Stimulated activated CD8-positive, alpha-beta memory T cell treated with anti-CD3 and anti-CD28 coated beads, Interleukin-7, amount 100 ng/mL, for 1 hour (primary cell): ENCODE data around the gene NUF2.
"Not testable (repeated sequence)": the region's sequence is repeated elsewhere in the genome, so short reads cannot be mapped to it uniquely, and the experiment has no call there.

Experiments used
- DNase-seq, 2 donors: peaks; one replicate each; pipeline ENCODE4 v3.0.0-alpha.2; 2020; ENCODE audit warnings: low read depth in 2 of 2

Gene NUF2

DNA sequence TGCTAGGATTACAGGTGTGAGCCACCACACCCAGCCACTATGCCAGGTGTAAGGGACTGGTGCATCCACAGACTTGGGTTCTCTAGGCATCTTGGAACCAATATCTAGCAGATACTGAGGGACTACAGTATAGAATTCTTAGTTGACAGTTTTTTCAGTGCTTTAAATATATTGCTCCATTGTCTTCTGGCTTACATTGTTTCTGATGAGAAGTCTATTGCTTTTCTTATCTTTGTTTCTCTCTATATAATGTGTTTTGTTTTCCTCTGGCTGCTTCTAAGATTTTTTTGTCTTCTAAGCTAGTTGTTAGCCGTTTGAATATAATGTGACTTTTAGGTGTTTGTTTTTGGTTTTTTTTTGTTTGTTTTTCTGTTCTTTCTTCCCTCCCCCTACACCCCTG lies 13.5 kb downstream of the NUF2 start:
- DNase-seq = no peak

DNA sequence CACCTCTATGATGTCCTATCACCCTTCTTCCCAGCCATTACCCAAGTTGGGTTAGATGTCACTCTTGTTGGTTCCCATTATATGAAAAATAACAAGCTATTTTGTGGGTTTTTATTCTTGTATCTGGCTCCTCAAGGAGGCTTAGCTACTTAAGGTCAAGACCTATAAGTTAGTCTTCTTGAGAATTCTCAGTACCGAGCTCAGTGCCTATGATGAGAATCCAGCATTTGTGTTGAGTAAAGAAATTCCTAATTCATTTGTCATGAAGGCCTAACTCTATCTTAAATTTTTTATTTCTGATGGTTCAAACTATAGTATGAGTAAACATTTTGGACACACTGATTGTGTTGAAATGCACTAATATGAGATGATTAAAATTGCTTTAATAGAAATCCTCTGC lies 15.9 kb downstream of the NUF2 start:
- no peak for DNase-seq

DNA sequence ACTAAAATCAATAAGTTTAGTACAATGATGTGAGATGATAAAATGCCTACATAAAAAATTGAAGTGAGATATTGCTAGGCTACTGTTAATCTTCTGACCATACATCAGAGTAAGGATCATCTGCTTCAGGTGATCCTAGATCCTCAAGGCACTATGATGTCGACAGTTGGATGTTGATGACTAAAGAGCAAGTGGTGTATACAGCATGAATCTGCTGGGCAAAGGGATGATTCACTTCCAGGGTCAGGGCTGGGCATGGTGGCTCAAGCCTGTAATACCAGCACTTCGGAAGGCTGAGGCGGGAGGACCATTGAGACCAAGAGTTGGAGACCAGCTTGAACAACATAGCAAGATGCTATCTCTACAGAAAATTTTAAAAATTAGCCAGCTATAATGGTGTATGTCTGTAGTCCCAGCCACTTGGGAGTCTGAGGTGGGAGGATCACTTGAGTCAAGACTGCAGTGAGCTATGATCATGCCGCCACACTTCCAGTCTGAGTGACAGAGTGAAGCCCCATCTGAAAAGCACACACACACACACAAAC lies 24.6 kb downstream of the NUF2 start:
- DNase-seq = no peak

DNA sequence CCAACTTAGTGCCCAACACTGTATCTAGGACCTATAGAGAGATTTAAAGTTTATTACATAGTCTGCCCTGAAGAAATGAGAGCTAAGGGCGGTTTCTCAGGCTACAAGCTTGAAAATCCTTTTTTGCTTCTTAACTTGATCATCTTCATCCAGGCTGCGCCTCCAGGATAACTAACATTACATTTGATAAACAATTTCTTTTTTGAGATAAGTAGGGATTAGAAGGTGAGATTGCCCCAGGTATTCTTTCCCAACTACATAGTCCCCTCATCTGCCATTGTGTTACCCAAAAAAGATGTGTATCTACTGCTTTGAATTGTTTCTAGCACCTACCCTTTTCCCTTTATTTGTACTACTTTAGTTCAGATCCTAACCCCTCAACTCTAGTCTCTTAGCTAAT lies 25.4 kb downstream of the NUF2 start:
- no peak for DNase-seq

DNA sequence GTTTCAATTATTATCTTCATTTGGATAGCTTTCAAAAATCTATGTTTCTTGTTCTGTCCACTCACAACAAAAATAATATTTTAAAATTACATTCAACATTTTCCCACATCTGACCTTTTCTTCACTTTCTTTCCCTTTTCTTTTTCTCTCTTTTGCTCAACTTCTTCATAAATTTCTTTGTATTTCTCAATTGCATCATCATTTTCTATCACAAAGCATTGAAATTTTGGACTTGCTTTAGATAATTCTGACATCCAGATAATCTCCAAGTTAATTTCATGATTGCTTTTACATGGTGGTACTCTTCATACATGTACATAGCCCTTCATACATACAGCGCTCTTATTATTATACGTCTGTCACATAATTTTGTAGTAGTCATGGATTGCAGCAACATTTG lies 30.2 kb downstream of the NUF2 start:
- no peak for DNase-seq

DNA sequence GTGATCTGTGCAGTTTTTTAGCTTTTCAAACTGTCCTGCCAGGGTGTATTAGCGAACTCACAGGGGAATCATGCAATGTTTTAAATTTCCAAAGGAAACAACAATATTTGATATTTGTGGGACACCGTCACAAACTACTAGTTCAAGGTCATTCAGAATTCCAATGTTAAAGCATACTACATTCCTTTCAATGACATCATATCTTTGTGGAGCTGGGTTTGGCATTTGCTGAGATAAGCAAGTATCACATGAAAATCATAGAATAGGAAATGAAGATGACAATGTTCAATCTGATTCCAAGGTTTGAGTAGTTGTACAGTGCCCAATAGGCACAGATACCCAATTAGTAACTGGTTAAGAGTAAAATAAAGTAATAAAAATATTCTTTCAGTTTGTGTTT lies 35.6 kb downstream of the NUF2 start:
- DNase-seq = no peak

DNA sequence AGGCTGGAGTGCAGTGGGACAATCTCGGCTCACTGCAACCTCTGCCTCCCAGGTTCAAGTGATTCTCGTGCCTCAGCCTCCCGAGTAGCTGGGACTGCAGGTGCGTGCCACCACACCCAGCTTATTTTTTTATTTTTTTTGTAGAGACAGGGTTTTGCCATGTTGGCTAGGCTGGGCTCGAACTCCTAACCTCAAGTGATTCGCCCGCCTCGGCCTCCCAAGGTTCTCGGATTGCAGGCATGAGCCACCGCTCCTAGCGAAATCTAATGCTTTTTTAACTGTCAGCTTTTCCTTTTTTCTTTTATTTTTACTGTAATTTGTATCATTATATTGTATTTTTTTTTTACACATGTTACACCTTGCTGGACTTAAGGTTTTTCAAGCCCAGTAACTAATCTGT lies 36.4 kb downstream of the NUF2 start:
- not testable (repeated sequence) for DNase-seq

DNA sequence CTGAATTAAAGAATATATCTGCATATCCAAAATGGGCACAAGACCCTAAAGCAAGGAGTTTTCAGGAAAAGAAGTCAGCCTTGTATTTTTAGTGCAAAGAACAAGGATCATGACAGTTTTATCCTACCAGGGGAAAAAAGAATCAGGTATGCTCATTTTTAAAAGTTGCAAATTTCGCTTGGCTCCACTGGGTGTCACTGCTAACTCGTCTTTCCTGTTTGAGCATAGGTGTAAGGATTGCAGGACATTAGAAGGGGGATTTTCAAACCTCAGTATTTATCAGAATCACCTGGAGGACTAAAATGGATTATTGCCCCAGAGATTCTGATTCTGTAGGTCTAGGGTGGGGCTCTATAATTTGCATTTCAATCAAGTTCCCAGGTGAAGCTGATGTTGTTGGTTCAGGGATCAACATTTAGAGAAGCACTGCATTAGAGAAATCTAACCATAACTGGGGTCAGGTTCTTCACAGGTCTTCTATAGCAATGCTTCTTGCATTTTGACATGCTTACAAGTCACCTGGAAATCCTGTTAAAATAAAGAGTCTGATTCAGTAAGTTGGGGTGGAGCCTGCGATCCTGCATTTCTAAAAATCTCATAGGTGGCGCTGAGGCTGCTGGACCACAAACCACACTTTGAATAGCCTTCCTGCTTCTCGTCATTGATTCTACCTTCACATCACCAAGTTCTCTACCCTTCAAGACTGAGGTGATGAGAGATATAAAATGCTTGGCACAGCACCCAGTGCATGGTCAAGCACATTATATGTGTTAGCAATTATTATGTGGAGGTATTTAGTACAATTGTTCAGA lies 39.6 kb downstream of the NUF2 start:
- DNase-seq = no peak

DNA sequence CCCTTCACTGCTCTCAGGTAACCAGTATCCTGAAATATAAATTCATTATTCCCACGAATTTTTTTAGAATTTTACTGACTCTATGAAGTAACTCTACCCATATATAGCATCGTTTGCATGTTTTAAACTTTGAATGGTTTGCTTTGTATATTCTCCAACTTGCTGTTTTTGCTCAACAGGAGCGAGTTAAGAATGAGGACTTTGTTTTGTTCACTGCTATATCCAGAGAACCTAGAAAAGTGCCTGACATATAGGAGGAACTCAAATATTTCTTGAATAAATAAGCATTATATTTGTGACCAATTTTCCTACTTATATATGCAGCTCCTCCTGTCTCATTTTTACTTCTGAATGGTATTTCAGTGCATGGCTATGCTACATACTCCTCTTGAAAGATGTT lies 43.4 kb downstream of the NUF2 start:
- no peak for DNase-seq

DNA sequence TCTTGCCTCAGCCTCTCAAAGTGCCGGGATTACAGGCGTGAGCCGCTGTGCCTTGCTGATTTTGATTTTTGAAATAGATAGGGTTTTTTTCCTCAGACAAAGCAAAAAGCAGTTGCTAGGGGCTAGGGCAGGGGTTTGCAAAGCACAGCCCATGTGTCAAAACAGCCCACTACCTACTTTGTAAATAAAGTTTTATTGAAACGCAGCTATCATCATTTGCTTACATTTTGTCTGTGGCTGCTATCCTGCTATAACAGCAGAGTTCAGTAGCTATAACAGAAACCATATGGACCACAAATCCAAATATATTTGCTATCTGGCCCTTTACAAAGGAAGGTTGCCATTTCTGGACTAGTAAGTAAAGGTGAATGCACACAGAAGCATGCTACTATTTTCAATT lies 44.8 kb downstream of the NUF2 start:
- DNase-seq = no peak

DNA sequence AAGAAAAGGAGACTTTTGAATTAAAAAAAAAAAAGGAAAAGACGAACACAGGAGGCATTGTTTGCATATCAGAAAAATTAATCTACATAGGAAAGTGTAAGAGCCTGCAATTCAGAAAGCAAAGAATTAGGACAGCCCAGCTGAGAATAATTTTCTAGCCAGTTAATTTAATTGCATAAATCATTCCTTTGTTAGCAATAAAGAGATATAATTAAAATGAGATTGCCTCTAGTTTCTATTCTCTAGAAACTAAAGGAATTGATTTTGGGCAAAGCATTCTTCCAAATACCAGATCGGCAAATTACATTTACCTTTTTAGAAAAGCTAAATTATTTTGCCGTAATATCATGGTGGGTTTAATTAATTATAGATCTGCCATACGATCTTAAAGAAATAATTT lies 46.0 kb downstream of the NUF2 start:
- no peak for DNase-seq

DNA sequence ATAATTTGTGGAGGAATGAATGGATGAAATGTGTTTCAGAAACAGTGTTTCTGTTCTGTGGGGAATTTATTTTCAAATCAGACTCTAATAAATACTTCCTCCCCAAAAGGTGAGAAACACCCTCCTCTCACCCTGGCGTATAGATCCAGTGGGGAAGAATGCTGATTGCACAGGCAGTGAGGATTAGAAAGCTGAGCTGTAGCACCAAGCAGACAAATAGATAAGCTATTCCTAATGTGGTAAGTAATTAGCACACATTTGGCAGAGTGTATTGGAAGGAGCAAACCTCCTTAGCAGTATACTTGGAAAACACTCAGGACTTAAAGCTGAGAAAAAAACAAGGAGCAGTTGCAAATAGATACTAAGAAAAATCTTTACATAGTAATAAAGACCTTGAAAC lies 50.8 kb downstream of the NUF2 start:
- no peak for DNase-seq

DNA sequence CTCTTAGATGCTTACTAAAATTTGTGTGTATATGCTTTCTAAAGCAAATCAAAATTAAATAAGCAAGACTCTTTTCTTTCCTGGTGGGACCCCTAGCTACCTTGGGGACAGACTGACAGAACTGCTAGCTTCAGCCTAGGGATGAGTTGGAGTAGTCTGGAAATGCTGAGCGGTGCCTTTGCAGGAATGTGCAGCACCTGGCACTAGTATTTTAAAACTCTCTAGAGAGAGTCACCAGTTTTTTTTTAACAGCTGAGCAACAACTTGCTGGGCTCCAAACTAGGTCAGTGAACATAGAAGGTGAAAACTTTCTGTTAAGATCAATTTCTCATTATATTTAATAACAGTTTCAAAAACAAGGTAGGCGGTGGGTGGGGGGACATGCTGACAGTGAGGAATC lies 56.8 kb downstream of the NUF2 start:
- DNase-seq = no peak

DNA sequence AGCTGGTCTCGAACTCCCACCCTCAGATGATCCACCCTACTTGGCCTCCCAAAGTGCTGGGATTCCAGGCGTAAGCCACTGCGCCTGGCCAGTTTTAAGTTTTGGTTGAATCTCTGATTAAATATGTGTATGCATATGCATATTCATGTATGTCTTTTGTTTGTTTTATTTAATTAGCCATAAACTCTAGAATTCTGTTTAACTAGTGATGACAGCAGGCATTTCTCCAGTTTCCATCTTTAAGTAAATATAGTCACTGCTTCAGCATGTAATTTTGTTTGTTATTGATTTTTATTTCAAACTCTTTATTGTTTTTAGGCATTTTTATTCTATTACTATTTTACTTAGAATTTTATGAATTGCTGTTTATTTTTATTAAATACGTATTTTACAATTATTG lies 58.0 kb downstream of the NUF2 start:
- no peak for DNase-seq

DNA sequence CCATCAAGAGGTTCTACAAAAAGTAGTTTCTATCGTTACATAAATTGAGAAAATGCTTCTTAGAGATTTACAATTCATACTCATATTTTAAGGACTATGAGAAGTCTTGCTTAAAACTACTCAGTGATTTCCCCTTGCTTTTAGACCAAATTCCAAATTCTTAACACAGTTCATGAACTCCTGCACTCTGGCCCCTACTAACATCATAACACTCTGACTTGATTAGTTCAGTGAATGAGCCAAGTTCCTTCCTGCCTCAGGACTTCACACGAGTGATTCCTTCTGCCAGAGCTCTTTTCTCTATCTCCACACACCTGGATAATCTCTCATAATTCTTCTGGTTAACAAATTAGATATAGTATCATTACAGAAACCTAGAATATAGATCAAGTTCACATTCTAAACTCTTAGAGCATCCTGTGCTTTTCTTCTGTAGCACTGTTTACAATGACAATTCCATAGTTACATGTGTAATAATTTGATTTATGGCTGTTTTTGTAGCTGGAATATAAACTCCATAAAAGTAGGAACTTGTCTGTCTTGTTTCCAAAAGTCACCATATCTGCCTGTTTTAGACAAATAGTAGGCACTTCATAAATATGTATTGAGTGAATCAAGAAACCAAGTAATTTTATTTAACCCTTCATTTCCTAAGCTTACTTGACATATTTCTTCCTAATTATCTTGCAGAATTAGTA lies 59.9 kb downstream of the NUF2 start:
- DNase-seq = no peak

DNA sequence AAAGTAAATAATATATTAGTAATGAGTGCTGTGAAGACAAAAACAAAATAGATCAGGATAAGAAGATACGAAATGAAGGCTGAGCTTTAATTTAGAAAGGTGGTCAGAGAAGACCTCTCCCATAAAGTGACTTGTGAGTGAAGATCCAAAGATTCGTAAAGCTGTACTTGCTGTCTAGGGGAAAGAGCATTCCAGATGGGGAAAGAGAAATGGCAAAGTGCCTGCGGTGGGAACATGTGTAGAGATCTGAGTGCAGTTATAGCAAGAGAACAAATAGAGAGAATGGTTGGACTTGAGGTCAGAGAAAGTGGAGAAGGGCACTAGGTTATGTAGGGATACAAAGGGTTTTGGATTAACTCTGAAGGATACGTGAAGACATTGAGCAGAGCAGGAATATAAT lies 60.6 kb downstream of the NUF2 start:
- no peak for DNase-seq

DNA sequence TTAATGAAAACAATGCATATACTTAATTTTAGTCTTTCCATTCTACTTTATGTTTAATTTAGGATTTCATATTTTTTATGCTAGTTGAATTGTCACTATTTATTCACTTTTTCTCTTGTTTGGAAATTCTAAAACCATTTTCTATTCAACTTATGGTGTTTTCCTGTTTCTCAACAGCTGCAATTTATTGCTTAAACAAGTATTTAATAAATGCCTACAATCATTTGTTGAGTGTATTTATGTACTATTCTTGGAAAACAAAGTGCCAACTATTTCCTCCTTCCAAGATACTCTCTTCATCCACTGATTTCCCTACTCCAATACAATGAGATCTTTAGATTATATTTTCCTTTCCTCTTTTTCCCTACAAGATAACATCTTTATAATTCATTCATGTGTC lies 65.4 kb downstream of the NUF2 start:
- DNase-seq = no peak

DNA sequence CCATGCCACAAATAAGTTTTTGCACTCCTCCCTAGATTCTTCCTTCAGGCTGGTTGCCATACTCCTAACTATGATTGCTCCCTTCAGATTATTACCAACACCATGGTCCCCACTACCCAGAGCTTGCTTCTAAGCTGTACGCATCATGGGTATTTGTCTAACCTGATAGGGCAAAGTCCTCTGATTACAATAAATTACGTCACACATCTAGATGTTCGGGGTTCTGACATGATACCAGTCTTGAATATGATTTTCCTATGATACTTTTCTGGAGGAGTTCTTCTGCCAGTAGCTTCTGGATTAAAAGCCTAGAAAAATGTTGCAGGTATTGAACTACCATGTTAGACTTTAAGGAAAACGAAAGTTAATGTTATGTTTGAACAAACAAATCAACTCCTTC lies 67.2 kb downstream of the NUF2 start:
- DNase-seq = no peak

DNA sequence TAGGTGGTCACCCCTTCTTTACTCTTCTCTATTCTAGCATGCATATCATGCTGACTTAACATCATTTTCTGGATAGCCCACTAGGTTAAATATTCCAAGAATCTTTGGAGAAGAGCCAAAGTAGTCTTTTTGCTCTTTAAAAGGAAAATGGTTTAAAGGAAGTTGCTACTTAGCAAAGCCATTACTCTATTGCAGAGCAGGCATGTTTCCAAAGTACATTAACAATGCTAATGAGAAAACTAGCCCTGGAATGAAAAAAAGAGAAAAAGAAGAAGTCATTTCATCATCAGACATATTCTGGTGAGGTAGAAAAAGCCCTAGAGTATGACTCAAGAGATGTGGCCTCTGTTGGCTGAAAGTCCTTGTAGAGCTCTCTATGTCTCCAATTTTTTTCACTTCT lies 74.0 kb downstream of the NUF2 start:
- DNase-seq = no peak

DNA sequence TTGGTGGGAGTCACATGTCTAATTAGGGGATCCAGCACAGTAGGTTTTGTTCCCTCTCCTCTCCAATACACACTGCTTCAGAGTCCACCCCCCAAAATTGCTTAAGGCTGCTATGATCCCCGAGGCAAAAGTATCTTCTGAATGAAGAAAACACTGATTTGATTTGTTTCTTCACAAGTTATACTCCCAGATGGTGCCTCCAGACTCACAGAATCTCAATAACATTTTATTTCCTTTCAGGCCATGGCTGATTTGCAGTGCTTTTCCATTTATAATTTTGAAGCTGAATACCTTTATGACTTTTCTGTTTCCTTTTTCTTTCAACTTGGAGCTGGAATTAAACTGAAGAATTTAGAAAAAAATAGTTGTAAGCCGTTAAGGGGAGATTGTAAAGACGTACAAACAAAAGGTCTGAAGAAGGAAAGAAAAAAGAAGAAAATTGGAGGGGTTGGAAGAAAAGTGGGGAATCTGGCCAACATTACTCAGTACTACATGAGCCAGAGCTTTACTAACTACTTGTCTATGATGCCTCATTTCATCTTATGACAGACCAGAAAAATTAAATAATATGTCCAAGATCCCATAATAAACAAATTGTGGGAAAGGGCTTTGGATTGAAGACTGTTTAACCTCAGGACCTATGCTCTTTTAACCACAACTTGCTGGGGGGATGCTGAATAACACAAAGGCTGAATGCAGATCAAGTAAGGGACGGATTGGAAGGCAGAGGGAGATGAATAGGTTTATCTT lies 75.9 kb downstream of the NUF2 start:
- DNase-seq = no peak

DNA sequence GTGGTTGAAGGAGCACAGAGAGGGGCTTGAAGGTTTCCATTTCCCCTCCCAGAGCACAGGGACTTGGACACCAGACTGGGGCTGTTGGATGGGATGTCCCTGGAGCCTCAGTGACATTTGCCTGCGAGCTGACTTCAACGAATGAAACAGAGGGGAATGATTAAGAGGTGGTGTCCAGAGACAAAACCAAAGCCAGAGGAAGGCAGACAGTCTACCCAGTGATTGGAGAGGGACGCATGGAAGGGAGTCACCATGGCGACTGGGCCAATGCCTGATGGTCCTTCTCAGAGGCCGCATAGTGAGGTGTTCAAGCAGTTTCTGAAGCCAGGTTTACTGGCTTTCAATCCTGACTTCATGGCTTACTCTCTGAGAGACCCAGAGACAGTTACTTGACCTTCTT lies 77.2 kb downstream of the NUF2 start:
- DNase-seq = no peak

DNA sequence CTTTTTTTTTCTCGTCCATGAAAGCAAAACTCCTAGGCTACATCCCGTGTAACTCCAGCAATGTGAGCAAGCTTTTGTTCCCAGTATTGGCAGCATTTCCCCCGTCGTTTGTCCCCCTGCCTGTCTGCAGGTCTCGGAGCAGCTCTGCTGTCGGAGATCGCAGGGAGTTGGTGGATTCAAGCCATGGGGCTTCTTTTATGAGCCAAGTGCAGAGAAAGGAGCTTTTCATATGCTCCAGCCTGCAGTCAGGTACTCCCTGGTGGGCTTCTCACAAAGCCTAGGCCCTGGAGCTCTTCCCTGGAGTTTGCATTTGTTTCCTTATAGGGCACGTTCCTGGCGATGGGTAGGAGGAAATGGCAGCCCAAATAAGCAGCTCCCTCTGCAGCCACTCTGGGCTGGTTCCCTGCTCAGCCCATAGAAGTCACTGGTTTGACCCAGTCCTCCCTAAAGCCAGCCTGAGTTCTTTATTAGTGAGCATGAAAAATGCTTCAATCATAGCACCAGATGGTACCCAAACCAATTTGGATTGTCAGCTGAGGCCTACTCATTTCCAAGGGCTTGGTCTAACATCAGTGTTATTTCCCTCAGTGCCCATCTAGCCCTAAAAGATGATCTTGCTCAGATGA lies 78.3 kb downstream of the NUF2 start:
- no peak for DNase-seq
